ENCODE measurements around the gene ADAMTSL5. TPM values are rescaled to one million over a fixed set of nuclear protein-coding genes. Genes with fewer than 3 reads are reported as not detected.

The ADAMTSL5 gene
- total and polyA plus RNA-seq, 9 of the 15 experiments (the other 6 are each of a cell fraction or from before 2014, with no cell fraction given): 1.0 to 11.6 (median 4.1) TPM

DNA sequence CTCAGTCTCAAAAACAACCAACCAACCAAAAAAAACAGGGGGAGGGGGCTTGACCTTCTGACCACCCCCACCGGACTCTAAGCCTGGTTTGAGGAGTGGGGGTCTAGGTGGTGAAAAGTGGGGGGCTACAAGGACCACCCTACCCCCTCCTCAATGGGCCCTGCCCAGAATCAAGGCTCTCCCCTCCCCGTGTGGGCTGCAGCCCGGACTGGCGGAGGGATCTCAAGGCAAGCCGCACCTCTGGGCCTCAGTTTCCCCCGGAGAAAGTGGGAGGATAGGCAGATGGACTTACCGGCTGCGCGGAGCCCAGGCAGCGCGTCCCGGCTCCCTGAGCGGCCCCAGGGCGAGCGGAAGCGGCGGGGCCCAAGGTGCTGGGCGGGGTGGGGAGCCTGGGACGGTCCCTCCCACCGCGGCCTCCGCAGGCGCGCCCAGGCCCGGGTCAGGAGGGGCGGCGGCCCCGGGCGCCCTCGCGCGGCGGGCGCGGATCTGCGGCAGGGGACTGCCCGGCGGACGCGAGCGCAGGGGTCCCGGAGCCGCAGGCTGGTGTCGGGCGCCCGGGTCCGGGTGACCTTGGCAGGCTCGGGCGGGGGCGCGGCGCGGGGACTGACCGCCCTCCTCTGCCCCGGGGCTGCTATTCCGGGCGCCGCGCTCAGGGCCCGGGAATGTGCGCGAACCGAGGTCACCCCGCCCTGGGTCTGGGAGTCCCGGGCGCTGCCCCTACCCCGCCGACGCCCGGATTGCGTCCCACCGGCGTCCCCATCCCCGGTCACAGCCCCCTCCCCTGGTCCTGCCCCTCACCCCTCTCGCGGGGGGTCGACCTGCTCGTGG is at the start of gene ADAMTSL5 (continued):
- TF ChIP-seq, protein P1, sequence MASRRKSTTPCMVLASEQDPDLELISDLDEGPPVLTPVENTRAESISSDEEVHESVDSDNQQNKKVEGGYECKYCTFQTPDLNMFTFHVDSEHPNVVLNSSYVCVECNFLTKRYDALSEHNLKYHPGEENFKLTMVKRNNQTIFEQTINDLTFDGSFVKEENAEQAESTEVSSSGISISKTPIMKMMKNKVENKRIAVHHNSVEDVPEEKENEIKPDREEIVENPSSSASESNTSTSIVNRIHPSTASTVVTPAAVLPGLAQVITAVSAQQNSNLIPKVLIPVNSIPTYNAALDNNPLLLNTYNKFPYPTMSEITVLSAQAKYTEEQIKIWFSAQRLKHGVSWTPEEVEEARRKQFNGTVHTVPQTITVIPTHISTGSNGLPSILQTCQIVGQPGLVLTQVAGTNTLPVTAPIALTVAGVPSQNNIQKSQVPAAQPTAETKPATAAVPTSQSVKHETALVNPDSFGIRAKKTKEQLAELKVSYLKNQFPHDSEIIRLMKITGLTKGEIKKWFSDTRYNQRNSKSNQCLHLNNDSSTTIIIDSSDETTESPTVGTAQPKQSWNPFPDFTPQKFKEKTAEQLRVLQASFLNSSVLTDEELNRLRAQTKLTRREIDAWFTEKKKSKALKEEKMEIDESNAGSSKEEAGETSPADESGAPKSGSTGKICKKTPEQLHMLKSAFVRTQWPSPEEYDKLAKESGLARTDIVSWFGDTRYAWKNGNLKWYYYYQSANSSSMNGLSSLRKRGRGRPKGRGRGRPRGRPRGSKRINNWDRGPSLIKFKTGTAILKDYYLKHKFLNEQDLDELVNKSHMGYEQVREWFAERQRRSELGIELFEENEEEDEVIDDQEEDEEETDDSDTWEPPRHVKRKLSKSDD (conservative IDR thresholded peaks at IDR 0.05; ENCODE audit: low read length): no peak
- TF ChIP-seq POLR2H (tag; IDR thresholded peaks at IDR 0.05; ENCODE audit: low read depth) (no peak), ZNF830 (CRISPR knock-in tag; IDR thresholded peaks at IDR 0.05) (no peak), PHTF2 (CRISPR knock-in tag; IDR thresholded peaks at IDR 0.05) (no peak), ZNF79 (CRISPR knock-in tag; IDR thresholded peaks at IDR 0.05; ENCODE audit: low read depth) (no peak), ZNF23 (CRISPR knock-in tag; IDR thresholded peaks at IDR 0.05) (no peak), SUPT5H (IDR thresholded peaks at IDR 0.05) (peak; percentile 73), KLF10 (CRISPR knock-in tag; IDR thresholded peaks at IDR 0.05) (no peak), NCOA4 (IDR thresholded peaks at IDR 0.05; ENCODE audit: partially characterized antibody) (no peak), SMAD3 (CRISPR knock-in tag; conservative IDR thresholded peaks at IDR 0.05) (no peak), ZNF12 (CRISPR knock-in tag; IDR thresholded peaks at IDR 0.05) (no peak), CSDE1 (IDR thresholded peaks at IDR 0.05) (no peak; a peak in 1 of 4 replicates), ZSCAN29 (IDR thresholded peaks at IDR 0.05) (no peak), CC2D1A (IDR thresholded peaks at IDR 0.05) (peak; percentile 33; the same call in 1 of the 2 replicates), MYBL2 (IDR thresholded peaks at IDR 0.05; ENCODE audit: low read depth) (no peak), MYBL2 (CRISPR knock-in tag; IDR thresholded peaks at IDR 0.05; ENCODE audit: borderline replicate concordance) (no peak)
- TF ChIP-seq, protein P2, sequence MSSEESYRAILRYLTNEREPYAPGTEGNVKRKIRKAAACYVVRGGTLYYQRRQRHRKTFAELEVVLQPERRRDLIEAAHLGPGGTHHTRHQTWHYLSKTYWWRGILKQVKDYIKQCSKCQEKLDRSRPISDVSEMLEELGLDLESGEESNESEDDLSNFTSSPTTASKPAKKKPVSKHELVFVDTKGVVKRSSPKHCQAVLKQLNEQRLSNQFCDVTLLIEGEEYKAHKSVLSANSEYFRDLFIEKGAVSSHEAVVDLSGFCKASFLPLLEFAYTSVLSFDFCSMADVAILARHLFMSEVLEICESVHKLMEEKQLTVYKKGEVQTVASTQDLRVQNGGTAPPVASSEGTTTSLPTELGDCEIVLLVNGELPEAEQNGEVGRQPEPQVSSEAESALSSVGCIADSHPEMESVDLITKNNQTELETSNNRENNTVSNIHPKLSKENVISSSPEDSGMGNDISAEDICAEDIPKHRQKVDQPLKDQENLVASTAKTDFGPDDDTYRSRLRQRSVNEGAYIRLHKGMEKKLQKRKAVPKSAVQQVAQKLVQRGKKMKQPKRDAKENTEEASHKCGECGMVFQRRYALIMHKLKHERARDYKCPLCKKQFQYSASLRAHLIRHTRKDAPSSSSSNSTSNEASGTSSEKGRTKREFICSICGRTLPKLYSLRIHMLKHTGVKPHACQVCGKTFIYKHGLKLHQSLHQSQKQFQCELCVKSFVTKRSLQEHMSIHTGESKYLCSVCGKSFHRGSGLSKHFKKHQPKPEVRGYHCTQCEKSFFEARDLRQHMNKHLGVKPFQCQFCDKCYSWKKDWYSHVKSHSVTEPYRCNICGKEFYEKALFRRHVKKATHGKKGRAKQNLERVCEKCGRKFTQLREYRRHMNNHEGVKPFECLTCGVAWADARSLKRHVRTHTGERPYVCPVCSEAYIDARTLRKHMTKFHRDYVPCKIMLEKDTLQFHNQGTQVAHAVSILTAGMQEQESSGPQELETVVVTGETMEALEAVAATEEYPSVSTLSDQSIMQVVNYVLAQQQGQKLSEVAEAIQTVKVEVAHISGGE (CRISPR knock-in tag; IDR thresholded peaks at IDR 0.05): peak in 1 of 3 experiments; percentile 50; a peak in 2 of 6 replicates
- TF ChIP-seq, protein P3, sequence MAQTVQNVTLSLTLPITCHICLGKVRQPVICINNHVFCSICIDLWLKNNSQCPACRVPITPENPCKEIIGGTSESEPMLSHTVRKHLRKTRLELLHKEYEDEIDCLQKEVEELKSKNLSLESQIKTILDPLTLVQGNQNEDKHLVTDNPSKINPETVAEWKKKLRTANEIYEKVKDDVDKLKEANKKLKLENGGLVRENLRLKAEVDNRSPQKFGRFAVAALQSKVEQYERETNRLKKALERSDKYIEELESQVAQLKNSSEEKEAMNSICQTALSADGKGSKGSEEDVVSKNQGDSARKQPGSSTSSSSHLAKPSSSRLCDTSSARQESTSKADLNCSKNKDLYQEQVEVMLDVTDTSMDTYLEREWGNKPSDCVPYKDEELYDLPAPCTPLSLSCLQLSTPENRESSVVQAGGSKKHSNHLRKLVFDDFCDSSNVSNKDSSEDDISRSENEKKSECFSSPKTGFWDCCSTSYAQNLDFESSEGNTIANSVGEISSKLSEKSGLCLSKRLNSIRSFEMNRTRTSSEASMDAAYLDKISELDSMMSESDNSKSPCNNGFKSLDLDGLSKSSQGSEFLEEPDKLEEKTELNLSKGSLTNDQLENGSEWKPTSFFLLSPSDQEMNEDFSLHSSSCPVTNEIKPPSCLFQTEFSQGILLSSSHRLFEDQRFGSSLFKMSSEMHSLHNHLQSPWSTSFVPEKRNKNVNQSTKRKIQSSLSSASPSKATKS (CRISPR knock-in tag; IDR thresholded peaks at IDR 0.05): no peak
- TF ChIP-seq, protein P4, sequence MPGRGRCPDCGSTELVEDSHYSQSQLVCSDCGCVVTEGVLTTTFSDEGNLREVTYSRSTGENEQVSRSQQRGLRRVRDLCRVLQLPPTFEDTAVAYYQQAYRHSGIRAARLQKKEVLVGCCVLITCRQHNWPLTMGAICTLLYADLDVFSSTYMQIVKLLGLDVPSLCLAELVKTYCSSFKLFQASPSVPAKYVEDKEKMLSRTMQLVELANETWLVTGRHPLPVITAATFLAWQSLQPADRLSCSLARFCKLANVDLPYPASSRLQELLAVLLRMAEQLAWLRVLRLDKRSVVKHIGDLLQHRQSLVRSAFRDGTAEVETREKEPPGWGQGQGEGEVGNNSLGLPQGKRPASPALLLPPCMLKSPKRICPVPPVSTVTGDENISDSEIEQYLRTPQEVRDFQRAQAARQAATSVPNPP (IDR thresholded peaks at IDR 0.05; ENCODE audit: borderline replicate concordance, insufficient read depth, insufficient read length): no peak
